Measurements from ENCODE around the gene PRR7.

- TF ChIP-seq CTCF (IDR thresholded peaks at IDR 0.05) = no peak
- TF ChIP-seq POLR2A (IDR thresholded peaks at IDR 0.05) = no peak
- TF ChIP-seq POLR2AphosphoS5 (IDR thresholded peaks at IDR 0.05; ENCODE audit: insufficient read depth in 1 of 2, low read depth in 1 of 2) = no peak
These were observed 5.4 kb upstream of the PRR7 start for GRCh38 chr5:177440990-177441780.
